ENCODE measurements around the gene STRAP. TPM values are rescaled to one million over a fixed set of nuclear protein-coding genes. Genes with fewer than 3 reads are reported as not detected.

The STRAP gene
- 42.6 and 56.1 TPM in 2 replicates for total RNA-seq

GRCh38 chr12:15882118-15882971 is at the start of gene STRAP:
STRAP (plus strand) TSS chr12:15882387; CDS start chr12:15882708, 321 bp downstream.

GRCh38 chr12:15910864-15911721 is 28.9 kb downstream of the STRAP start, which contains the start of gene DERA:
DERA (plus strand) TSS chr12:15911332; CDS start chr12:15911384, 52 bp downstream.

Other genes with a start within 250 kb of the STRAP start
- 60.5 and 69.1 TPM in 2 replicates for gene EPS8, start 93.0 kb upstream of the STRAP start, total RNA-seq
- 41.4 and 43.8 TPM in 2 replicates for gene DERA, start 28.9 kb downstream of the STRAP start, total RNA-seq

Measured in bronchial smooth muscle cell (primary cell).